OCI-LY7 (cell line): ENCODE results near the gene GOSR2. TPM values are rescaled to one million over a fixed set of nuclear protein-coding genes. Genes with fewer than 3 reads are reported as not detected.

Source experiments
- BruUV-seq: library from RNA; stranded (reverse); fragments of 400-500 nt; replicated peaks from 2 replicates; lab custom pipeline; 2021; lab: Mats Ljungman, UMichigan
- CTCF ChIA-PET: fragments of 300-600 bp; sonication (Branson Sonifier 250); formaldehyde crosslinking; loops from one replicate; lab custom pipeline; 2022; ENCODE audit warnings: antibody characterized with exemption; ENCODE audit not compliant: unreplicated experiment; lab: Charles Lee
- POLR2A ChIA-PET: fragments of 300-600 bp; sonication (Branson Sonifier 250); formaldehyde crosslinking; loops from one replicate; lab custom pipeline; 2022; ENCODE audit warnings: antibody characterized with exemption; lab: Charles Lee
- DNase-seq: peaks from one replicate; pipeline ENCODE4 v3.0.0-alpha.2; 2015; ENCODE audit warnings: low spot score
- H2AFZ ChIP-seq: fragments of 200-600 bp; sonication (generic), shearing (Covaris generic); 2 replicates; pipeline ENCODE4 v1.6.1; 2014; ENCODE audit warnings: mild to moderate bottlenecking, antibody characterized with exemption, low read length, moderate library complexity
- H3K27ac ChIP-seq: fragments of 200-600 bp; sonication (generic); 2 replicates; pipeline ENCODE4 v1.5.1; 2014; ENCODE audit warnings: mixed run types, low read depth, mild to moderate bottlenecking, moderate library complexity, low read length, inconsistent platforms; ENCODE audit not compliant: poor library complexity, severe bottlenecking
- H3K36me3 ChIP-seq: fragments of 200-600 bp; sonication (generic); 2 replicates; pipeline ENCODE4 v1.6.1; 2014; ENCODE audit warnings: mild to moderate bottlenecking, antibody characterized with exemption, low read length, moderate library complexity, mixed read lengths; ENCODE audit not compliant: insufficient read depth
- H3K4me1 ChIP-seq: fragments of 200-600 bp; sonication (generic); 2 replicates; pipeline ENCODE4 v1.5.1; 2014; ENCODE audit warnings: mild to moderate bottlenecking, low read length; ENCODE audit not compliant: insufficient read depth, poor library complexity, severe bottlenecking
- H3K4me2 ChIP-seq: fragments of 200-600 bp; sonication (generic); 2 replicates; pipeline ENCODE4 v1.6.1; 2014; ENCODE audit warnings: mild to moderate bottlenecking, low read length
- H3K4me3 ChIP-seq: fragments of 200-600 bp; sonication (generic); 2 replicates; pipeline ENCODE4 v1.5.1; 2014; ENCODE audit warnings: mild to moderate bottlenecking, low read depth, low read length; ENCODE audit not compliant: poor library complexity, severe bottlenecking
- H3K79me2 ChIP-seq: fragments of 200-600 bp; sonication (generic); 2 replicates; pipeline ENCODE4 v1.6.1; 2016; ENCODE audit warnings: low read depth, mild to moderate bottlenecking, low read length, moderate library complexity, mixed read lengths; ENCODE audit not compliant: insufficient read depth
- H3K9me2 ChIP-seq: fragments of 200-600 bp; sonication (generic); 2 replicates; pipeline ENCODE4 v1.6.1; 2016; ENCODE audit warnings: mild to moderate bottlenecking, low read length, mixed read lengths; ENCODE audit not compliant: insufficient read depth
- H3K9me3 ChIP-seq: fragments of 200-600 bp; sonication (generic); 2 replicates; pipeline ENCODE4 v1.6.1; 2014; ENCODE audit warnings: mild to moderate bottlenecking, mixed run types, low read length, mixed read lengths
- H4K20me1 ChIP-seq: fragments of 200-600 bp; sonication (generic); 2 replicates; pipeline ENCODE4 v1.6.1; 2014; ENCODE audit warnings: mild to moderate bottlenecking, antibody characterized with exemption, low read length, moderate library complexity, mixed read lengths; ENCODE audit not compliant: insufficient read depth
- CTCF ChIP-seq: fragments of 200-600 bp; sonication (generic); conservative IDR thresholded peaks from 2 replicates; pipeline ENCODE4 v1.5.1; 2014; ENCODE audit warnings: mild to moderate bottlenecking, antibody characterized with exemption, low read length, moderate library complexity, mixed read lengths
- EZH2phosphoT487 ChIP-seq: fragments of 200-600 bp; sonication (generic); IDR thresholded peaks from 2 replicates; pipeline ENCODE4 v1.6.1; 2018; ENCODE audit warnings: low read depth, borderline replicate concordance, mild to moderate bottlenecking, mixed run types, antibody characterized with exemption, low read length, moderate library complexity, mixed read lengths
- intact Hi-C: fragments of 100-400 bp; cut with micrococcal nuclease; formaldehyde crosslinking; loops from one replicate; pipeline ENCODE4 v1.10.0; 2022; ENCODE audit not compliant: unreplicated experiment
- total RNA-seq, 2 experiments: library from RNA; depleted of rRNA in 1 of 2; stranded (reverse); fragments of >200 nt in 1 of 2; shearing (Covaris generic) in 1 of 2; gene quantifications; 2 replicates each; pipeline ENCODE4 v1.2.3, GENCODE V29; 2014 to 2022

GOSR2 gene
- total RNA-seq, 2 experiments from 2014 or later: 46.5 to 62.8 TPM

GRCh38 chr17:46964315-46965265 lies 41.6 kb downstream of the GOSR2 start:
- H3K79me2 ChIP-seq: no peaks in the 10 kb centered on the region
- H3K36me3 ChIP-seq: no peaks in the 10 kb centered on the region
- H2AFZ ChIP-seq: no peak overlapping the region
- no peaks in the 10 kb centered on the region for H4K20me1 ChIP-seq
- intact Hi-C loops: no loop called here
- H3K9me2 ChIP-seq: no peaks in the 10 kb centered on the region
- no peaks in the 10 kb centered on the region for H3K9me3 ChIP-seq
- no peak for DNase-seq
- no peak overlapping the region for H3K4me2 ChIP-seq
- ChIA-PET CTCF (interaction anchor here (1.0 kb wide), 1 partner anchor 13 kb away, joined by 3 read pairs; no protein-coding TSS in a partner anchor), POLR2A (no interaction called here)
- peaks cover 6% of the 10 kb centered on the region for H3K4me1 ChIP-seq
- H3K27ac ChIP-seq: no peak overlapping the region
- TF ChIP-seq EZH2phosphoT487 (no peak), CTCF (no peak)
- H3K4me3 ChIP-seq: no peak overlapping the region
- no TSS peak for BruUV-seq

GRCh38 chr17:46968224-46968834 lies 45.4 kb downstream of the GOSR2 start:
- H2AFZ ChIP-seq: no peak overlapping the region
- H4K20me1 ChIP-seq: no peaks in the 10 kb centered on the region
- no peak overlapping the region for H3K27ac ChIP-seq
- no peaks in the 10 kb centered on the region for H3K79me2 ChIP-seq
- no peak for TF ChIP-seq EZH2phosphoT487
- no peak for TF ChIP-seq CTCF
- H3K4me3 ChIP-seq: no peak overlapping the region
- DNase-seq: no peak
- POLR2A ChIA-PET: no interaction called here
- no peak overlapping the region for H3K4me2 ChIP-seq
- H3K36me3 ChIP-seq: no peaks in the 10 kb centered on the region
- H3K4me1 ChIP-seq: no peaks in the 10 kb centered on the region
- CTCF ChIA-PET: no interaction called here
- intact Hi-C loops: no loop called here
- no TSS peak for BruUV-seq
- no peaks in the 10 kb centered on the region for H3K9me2 ChIP-seq
- H3K9me3 ChIP-seq: no peaks in the 10 kb centered on the region

- no peak for DNase-seq
- Histone ChIP-seq H3K4me1 (no peaks in the 10 kb centered on the region), H2AFZ (no peak overlapping the region), H3K9me2 (no peaks in the 10 kb centered on the region), H3K9me3 (no peaks in the 10 kb centered on the region), H3K79me2 (no peaks in the 10 kb centered on the region), H3K36me3 (no peaks in the 10 kb centered on the region), H3K27ac (no peak overlapping the region), H4K20me1 (no peaks in the 10 kb centered on the region), H3K4me2 (no peak overlapping the region), H3K4me3 (no peak overlapping the region)
- no TSS peak for BruUV-seq
- ChIA-PET CTCF (no interaction called here), POLR2A (no interaction called here)
- TF ChIP-seq EZH2phosphoT487: no peak
- TF ChIP-seq CTCF: no peak
- intact Hi-C loops: no loop called here
These were observed 45.9 kb downstream of the GOSR2 start for GRCh38 chr17:46968896-46969295.
